Measurements from ENCODE around the gene GRK5. TPM values are rescaled to one million over a fixed set of nuclear protein-coding genes. Genes with fewer than 3 reads are reported as not detected.

The GRK5 gene
- total RNA-seq, 1 donor from 2014 or later: 43.2 TPM

GRCh38 chr10:119318411-119319160, 111.2 kb downstream of the GRK5 start:
- H3K27ac Mint-ChIP-seq (ENCODE audit: unreplicated experiment): peak overlapping the region; percentile 12
- H3K9me3 Mint-ChIP-seq (ENCODE audit: unreplicated experiment): no peaks in the 10 kb centered on the region
- no peak for DNase-seq (ENCODE audit: extremely low spot score, unreplicated experiment)
- no peaks in the 10 kb centered on the region for H3K27me3 Mint-ChIP-seq (ENCODE audit: unreplicated experiment)
- peaks cover 13% of the 10 kb centered on the region for H3K36me3 Mint-ChIP-seq (ENCODE audit: unreplicated experiment)
- TF ChIP-seq, protein P1, sequence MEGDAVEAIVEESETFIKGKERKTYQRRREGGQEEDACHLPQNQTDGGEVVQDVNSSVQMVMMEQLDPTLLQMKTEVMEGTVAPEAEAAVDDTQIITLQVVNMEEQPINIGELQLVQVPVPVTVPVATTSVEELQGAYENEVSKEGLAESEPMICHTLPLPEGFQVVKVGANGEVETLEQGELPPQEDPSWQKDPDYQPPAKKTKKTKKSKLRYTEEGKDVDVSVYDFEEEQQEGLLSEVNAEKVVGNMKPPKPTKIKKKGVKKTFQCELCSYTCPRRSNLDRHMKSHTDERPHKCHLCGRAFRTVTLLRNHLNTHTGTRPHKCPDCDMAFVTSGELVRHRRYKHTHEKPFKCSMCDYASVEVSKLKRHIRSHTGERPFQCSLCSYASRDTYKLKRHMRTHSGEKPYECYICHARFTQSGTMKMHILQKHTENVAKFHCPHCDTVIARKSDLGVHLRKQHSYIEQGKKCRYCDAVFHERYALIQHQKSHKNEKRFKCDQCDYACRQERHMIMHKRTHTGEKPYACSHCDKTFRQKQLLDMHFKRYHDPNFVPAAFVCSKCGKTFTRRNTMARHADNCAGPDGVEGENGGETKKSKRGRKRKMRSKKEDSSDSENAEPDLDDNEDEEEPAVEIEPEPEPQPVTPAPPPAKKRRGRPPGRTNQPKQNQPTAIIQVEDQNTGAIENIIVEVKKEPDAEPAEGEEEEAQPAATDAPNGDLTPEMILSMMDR (IDR thresholded peaks at IDR 0.05): no peak
- no peak overlapping the region for H3K4me3 Mint-ChIP-seq (ENCODE audit: unreplicated experiment)
- peaks cover 54% of the 10 kb centered on the region for H3K4me1 Mint-ChIP-seq (ENCODE audit: unreplicated experiment)

- no peak overlapping the region for H3K4me3 Mint-ChIP-seq (ENCODE audit: unreplicated experiment)
- peak overlapping the region; percentile 52 for H3K27ac Mint-ChIP-seq (ENCODE audit: unreplicated experiment)
- H3K4me1 Mint-ChIP-seq (ENCODE audit: unreplicated experiment): peaks cover 54% of the 10 kb centered on the region
- peaks cover 13% of the 10 kb centered on the region for H3K36me3 Mint-ChIP-seq (ENCODE audit: unreplicated experiment)
- H3K9me3 Mint-ChIP-seq (ENCODE audit: unreplicated experiment): no peaks in the 10 kb centered on the region
- H3K27me3 Mint-ChIP-seq (ENCODE audit: unreplicated experiment): no peaks in the 10 kb centered on the region
- TF ChIP-seq, protein P1 (IDR thresholded peaks at IDR 0.05): no peak
- no peak for DNase-seq (ENCODE audit: extremely low spot score, unreplicated experiment)
These were observed 112.0 kb downstream of the GRK5 start for GRCh38 chr10:119319161-119319919.

GRCh38 chr10:119319920-119320258, 112.5 kb downstream of the GRK5 start:
- H3K9me3 Mint-ChIP-seq (ENCODE audit: unreplicated experiment): no peaks in the 10 kb centered on the region
- peaks cover 13% of the 10 kb centered on the region for H3K36me3 Mint-ChIP-seq (ENCODE audit: unreplicated experiment)
- H3K27ac Mint-ChIP-seq (ENCODE audit: unreplicated experiment): no peak overlapping the region
- H3K27me3 Mint-ChIP-seq (ENCODE audit: unreplicated experiment): no peaks in the 10 kb centered on the region
- TF ChIP-seq, protein P1 (IDR thresholded peaks at IDR 0.05): no peak
- DNase-seq (ENCODE audit: extremely low spot score, unreplicated experiment): no peak
- peaks cover 50% of the 10 kb centered on the region for H3K4me1 Mint-ChIP-seq (ENCODE audit: unreplicated experiment)
- no peak overlapping the region for H3K4me3 Mint-ChIP-seq (ENCODE audit: unreplicated experiment)

GRCh38 chr10:119320981-119321380, 113.6 kb downstream of the GRK5 start:
- Mint-ChIP-seq H3K36me3 (ENCODE audit: unreplicated experiment) (peaks cover 13% of the 10 kb centered on the region), H3K4me1 (ENCODE audit: unreplicated experiment) (peaks cover 40% of the 10 kb centered on the region), H3K4me3 (ENCODE audit: unreplicated experiment) (no peak overlapping the region), H3K27ac (ENCODE audit: unreplicated experiment) (no peak overlapping the region), H3K27me3 (ENCODE audit: unreplicated experiment) (no peaks in the 10 kb centered on the region), H3K9me3 (ENCODE audit: unreplicated experiment) (no peaks in the 10 kb centered on the region)
- DNase-seq (ENCODE audit: extremely low spot score, unreplicated experiment): no peak
- TF ChIP-seq, protein P1 (IDR thresholded peaks at IDR 0.05): no peak
